ENCODE results near the gene ZNF592.

- TF ChIP-seq, protein P1, sequence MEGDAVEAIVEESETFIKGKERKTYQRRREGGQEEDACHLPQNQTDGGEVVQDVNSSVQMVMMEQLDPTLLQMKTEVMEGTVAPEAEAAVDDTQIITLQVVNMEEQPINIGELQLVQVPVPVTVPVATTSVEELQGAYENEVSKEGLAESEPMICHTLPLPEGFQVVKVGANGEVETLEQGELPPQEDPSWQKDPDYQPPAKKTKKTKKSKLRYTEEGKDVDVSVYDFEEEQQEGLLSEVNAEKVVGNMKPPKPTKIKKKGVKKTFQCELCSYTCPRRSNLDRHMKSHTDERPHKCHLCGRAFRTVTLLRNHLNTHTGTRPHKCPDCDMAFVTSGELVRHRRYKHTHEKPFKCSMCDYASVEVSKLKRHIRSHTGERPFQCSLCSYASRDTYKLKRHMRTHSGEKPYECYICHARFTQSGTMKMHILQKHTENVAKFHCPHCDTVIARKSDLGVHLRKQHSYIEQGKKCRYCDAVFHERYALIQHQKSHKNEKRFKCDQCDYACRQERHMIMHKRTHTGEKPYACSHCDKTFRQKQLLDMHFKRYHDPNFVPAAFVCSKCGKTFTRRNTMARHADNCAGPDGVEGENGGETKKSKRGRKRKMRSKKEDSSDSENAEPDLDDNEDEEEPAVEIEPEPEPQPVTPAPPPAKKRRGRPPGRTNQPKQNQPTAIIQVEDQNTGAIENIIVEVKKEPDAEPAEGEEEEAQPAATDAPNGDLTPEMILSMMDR (IDR thresholded peaks at IDR 0.05; ENCODE audit: extremely low read depth in 1 of 2, insufficient read depth in 1 of 2, low read depth in 1 of 2, low read length in 2 of 2): peak in 1 of 2 donors; percentile 22
- TF ChIP-seq EZH2 (IDR thresholded peaks at IDR 0.05; ENCODE audit: borderline replicate concordance, low read depth, low read length, severe bottlenecking) (no peak), MYC (IDR thresholded peaks at IDR 0.05; ENCODE audit: low read depth, low read length) (no peak)
Measured at GRCh38 chr15:84817466-84818081, 69.2 kb downstream of the ZNF592 start.
